SK-N-SH (cell line): ENCODE results near the gene CHD6. TPM values are rescaled to one million over a fixed set of nuclear protein-coding genes. Genes with fewer than 3 reads are reported as not detected.

ENCODE experiments used
- CTCF ChIA-PET: fragments of 300-600, 350-600 bp; formaldehyde crosslinking; extraction: SDS; loops from one replicate; lab custom pipeline; 2021; lab: Yijun Ruan, JAX
- POLR2A ChIA-PET: fragments of 350-600 bp; sonication (Branson Sonifier 250); formaldehyde crosslinking; extraction: SDS; loops from one replicate; lab custom pipeline; 2020; ENCODE audit warnings: antibody characterized with exemption, inconsistent platforms; lab: Yijun Ruan, JAX
- DNase-seq: peaks from one replicate; pipeline ENCODE4 v3.0.0; 2012
- H2AFZ ChIP-seq: fragments of 200-600 bp; sonication (generic); 2 replicates; pipeline ENCODE4 v1.8.1; 2016; ENCODE audit warnings: antibody characterized with exemption, mild to moderate bottlenecking, low read depth
- H3F3A ChIP-seq: fragments of 200-600 bp; sonication (generic); replicated peaks from 2 replicates; pipeline ENCODE3; 2016; ENCODE audit warnings: antibody characterized with exemption, mild to moderate bottlenecking; ENCODE audit not compliant: insufficient read depth
- H3K27ac ChIP-seq, 2 experiments: fragments of 200-500 bp in 1 of 2; fragments of 200-600 bp in 1 of 2; sonication (Bioruptor generic) in 1 of 2; sonication (generic), shearing (Covaris generic) in 1 of 2; 2 replicates each; pipeline versions ENCODE4 v1.5.1 to v1.6.1; 2014 to 2016; ENCODE audit warnings: low read depth in 2 of 2, inconsistent platforms in 1 of 2, low read length in 1 of 2, mild to moderate bottlenecking in 1 of 2, mixed read lengths in 1 of 2
- H3K27me3 ChIP-seq: fragments of 200-600 bp; sonication (generic), shearing (Covaris generic); 2 replicates; pipeline ENCODE4 v1.6.1; 2016; ENCODE audit warnings: mixed run types; ENCODE audit not compliant: insufficient read depth
- H3K36me3 ChIP-seq, 2 experiments: fragments of 200-500 bp in 1 of 2; fragments of 200-600 bp in 1 of 2; sonication (Bioruptor generic) in 1 of 2; sonication (generic) in 1 of 2; replicated peaks in 1 of 2; 2 replicates each; pipeline versions ENCODE3 to v1.5.1; 2014 to 2016; ENCODE audit warnings: low read length in 1 of 2, mild to moderate bottlenecking in 1 of 2; ENCODE audit not compliant: insufficient read depth in 2 of 2, control insufficient read depth in 1 of 2
- H3K4me1 ChIP-seq, 2 experiments: fragments of 200-500 bp in 1 of 2; fragments of 200-600 bp in 1 of 2; sonication (Bioruptor generic) in 1 of 2; sonication (generic), shearing (Covaris generic) in 1 of 2; 2 replicates each; pipeline versions ENCODE4 v1.5.1 to v1.6.1; 2014 to 2016; ENCODE audit warnings: low read depth in 1 of 2, low read length in 1 of 2, mixed run types in 1 of 2; ENCODE audit not compliant: insufficient read depth in 2 of 2, control insufficient read depth in 1 of 2
- H3K4me2 ChIP-seq: fragments of 200-600 bp; sonication (generic), shearing (Covaris generic); 2 replicates; pipeline ENCODE4 v1.6.1; 2017; ENCODE audit warnings: mixed run types
- H3K4me3 ChIP-seq, 2 experiments: fragments of 200-500 bp in 1 of 2; fragments of 200-600 bp in 1 of 2; sonication (Bioruptor generic) in 1 of 2; sonication (generic), shearing (Covaris generic) in 1 of 2; 2 replicates each; pipeline versions ENCODE4 v1.5.1 to v1.8.1; 2014 to 2016; ENCODE audit warnings: low read depth in 2 of 2, inconsistent platforms in 1 of 2, low read length in 1 of 2, mild to moderate bottlenecking in 1 of 2, mixed read lengths in 1 of 2, moderate library complexity in 1 of 2
- H3K79me2 ChIP-seq: fragments of 200-600 bp; sonication (generic); 2 replicates; pipeline ENCODE4 v1.8.1; 2017; ENCODE audit warnings: mild to moderate bottlenecking; ENCODE audit not compliant: insufficient read depth
- H3K9ac ChIP-seq: fragments of 200-600 bp; sonication (generic); 2 replicates; pipeline ENCODE4 v1.6.1; 2017; ENCODE audit warnings: mixed run types
- H3K9me2 ChIP-seq: fragments of 200-600 bp; sonication (generic); 2 replicates; pipeline ENCODE4 v1.6.1; 2017; ENCODE audit warnings: mixed run types
- H3K9me3 ChIP-seq: fragments of 200-600 bp; sonication (generic); 2 replicates; pipeline ENCODE4 v1.6.1; 2017; ENCODE audit warnings: mixed run types, mild to moderate bottlenecking, moderate library complexity
- H4K20me1 ChIP-seq: fragments of 200-600 bp; sonication (generic); 2 replicates; pipeline ENCODE4 v1.6.1; 2017; ENCODE audit warnings: mild to moderate bottlenecking, mixed run types; ENCODE audit not compliant: insufficient read depth
- CHD2 ChIP-seq: fragments of 150-350 bp; IDR thresholded peaks from 2 replicates; pipeline ENCODE4 v1.6.1; 2018; ENCODE audit warnings: low read length; ENCODE audit not compliant: partially characterized antibody
- FOSL2 ChIP-seq: IDR thresholded peaks from 2 replicates; pipeline ENCODE4 v1.4.0; 2012; ENCODE audit warnings: low read depth, mild to moderate bottlenecking, moderate library complexity, borderline replicate concordance
- FOXJ3 ChIP-seq: sonication (generic); formaldehyde crosslinking; IDR thresholded peaks from 2 replicates; pipeline ENCODE4 v1.5.1; 2020; ENCODE audit warnings: mild to moderate bottlenecking, missing genetic modification reagents
- GABPA ChIP-seq: IDR thresholded peaks from 2 replicates; pipeline ENCODE4 v1.4.0; 2012; ENCODE audit warnings: low read depth, mild to moderate bottlenecking
- MEF2A ChIP-seq: IDR thresholded peaks from 2 replicates; pipeline ENCODE4 v1.4.0; 2012; ENCODE audit warnings: low read depth, borderline replicate concordance
- RCOR1 ChIP-seq: fragments of 150-350 bp; IDR thresholded peaks from 2 replicates; pipeline ENCODE4 v1.6.1; 2017; ENCODE audit warnings: antibody characterized with exemption, low read length
- SIN3A ChIP-seq: IDR thresholded peaks from 2 replicates; pipeline ENCODE4 v1.6.1; 2012; ENCODE audit warnings: low read depth, mild to moderate bottlenecking, low read length, moderate library complexity, borderline replicate concordance
- SMC3 ChIP-seq: IDR thresholded peaks from 2 replicates; pipeline ENCODE4 v1.6.1; 2012; ENCODE audit warnings: low read depth, low read length, improper control_type of control experiment
- WGBS: methylation state at CpG from one replicate; pipeline ENCODE4 v1.1.6; 2017; ENCODE audit warnings: low lambda C conversion rate; 5-methylcytosine and 5-hydroxymethylcytosine counted together
- polyA plus RNA-seq, 3 experiments: library from polyadenylated mRNA; depleted of rRNA; stranded (reverse); fragments of >200 nt; gene quantifications; 2 replicates each; pipeline ENCODE4 v1.2.3, GENCODE V29; 2012
- TF ChIP-seq, protein P1 (sequence below): IDR thresholded peaks from 2 replicates; pipeline ENCODE4; 2012
- TF ChIP-seq, protein P2 (sequence below): fragments of 150-350 bp; IDR thresholded peaks from 2 replicates; pipeline ENCODE4 v1.6.1; 2016; ENCODE audit warnings: mild to moderate bottlenecking, low read depth, low read length
- TF ChIP-seq, protein P3 (sequence below): fragments of 200-600 bp; sonication (generic); IDR thresholded peaks from 2 replicates; pipeline ENCODE4 v1.6.1; 2017; ENCODE audit warnings: antibody characterized with exemption, mild to moderate bottlenecking, moderate library complexity
- TF ChIP-seq, protein P4 (sequence below): IDR thresholded peaks from 2 replicates; pipeline ENCODE4 v1.4.0; 2012; ENCODE audit warnings: low read depth, borderline replicate concordance

CHD6 gene
- polyA plus RNA-seq, 1 of the 3 experiments (the other 2 are of a cell fraction), result 7.1 TPM

DNA sequence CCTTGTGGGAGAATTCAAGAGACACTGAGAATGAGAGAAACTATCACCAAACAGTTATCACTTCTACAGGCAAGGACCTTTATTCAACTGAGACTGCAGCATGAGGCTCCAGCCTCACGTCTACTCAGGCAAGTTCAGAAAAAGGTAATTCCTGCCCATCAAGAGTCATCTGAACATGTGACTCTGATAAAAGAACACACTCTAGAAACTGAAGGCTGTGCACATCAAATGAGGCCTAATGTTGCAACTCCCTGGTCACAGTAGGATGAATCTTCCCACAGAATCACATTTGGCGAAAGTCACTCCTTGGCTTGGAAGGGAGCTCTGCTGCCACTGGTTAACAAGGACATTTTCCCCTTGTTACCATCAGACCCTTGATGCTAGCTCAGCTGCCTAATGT lies 180.3 kb downstream of the CHD6 start:
- 83% methylated on average over 2 of the region's 2 CpGs for WGBS
- Histone ChIP-seq H2AFZ (no peak overlapping the region), H3K4me2 (no peak overlapping the region), H3K4me1 (no peaks in the 10 kb centered on the region), H3K9ac (no peak overlapping the region)
- DNase-seq, result no peak
- TF ChIP-seq, protein P1, sequence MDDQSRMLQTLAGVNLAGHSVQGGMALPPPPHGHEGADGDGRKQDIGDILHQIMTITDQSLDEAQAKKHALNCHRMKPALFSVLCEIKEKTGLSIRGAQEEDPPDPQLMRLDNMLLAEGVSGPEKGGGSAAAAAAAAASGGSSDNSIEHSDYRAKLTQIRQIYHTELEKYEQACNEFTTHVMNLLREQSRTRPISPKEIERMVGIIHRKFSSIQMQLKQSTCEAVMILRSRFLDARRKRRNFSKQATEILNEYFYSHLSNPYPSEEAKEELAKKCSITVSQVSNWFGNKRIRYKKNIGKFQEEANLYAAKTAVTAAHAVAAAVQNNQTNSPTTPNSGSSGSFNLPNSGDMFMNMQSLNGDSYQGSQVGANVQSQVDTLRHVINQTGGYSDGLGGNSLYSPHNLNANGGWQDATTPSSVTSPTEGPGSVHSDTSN, result no peak
- TF ChIP-seq MEF2A, result no peak
- TF ChIP-seq FOXJ3 (CRISPR knock-in tag), result no peak
- TF ChIP-seq GABPA, result no peak
- no peak for TF ChIP-seq CHD2
- TF ChIP-seq, protein P2, sequence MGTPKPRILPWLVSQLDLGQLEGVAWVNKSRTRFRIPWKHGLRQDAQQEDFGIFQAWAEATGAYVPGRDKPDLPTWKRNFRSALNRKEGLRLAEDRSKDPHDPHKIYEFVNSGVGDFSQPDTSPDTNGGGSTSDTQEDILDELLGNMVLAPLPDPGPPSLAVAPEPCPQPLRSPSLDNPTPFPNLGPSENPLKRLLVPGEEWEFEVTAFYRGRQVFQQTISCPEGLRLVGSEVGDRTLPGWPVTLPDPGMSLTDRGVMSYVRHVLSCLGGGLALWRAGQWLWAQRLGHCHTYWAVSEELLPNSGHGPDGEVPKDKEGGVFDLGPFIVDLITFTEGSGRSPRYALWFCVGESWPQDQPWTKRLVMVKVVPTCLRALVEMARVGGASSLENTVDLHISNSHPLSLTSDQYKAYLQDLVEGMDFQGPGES, result no peak
- TF ChIP-seq FOSL2, result no peak
- TF ChIP-seq SMC3, result no peak
- TF ChIP-seq, all 33 proteins: peak for 0
- POLR2A ChIA-PET, result no interaction called here
- H3K36me3 ChIP-seq, result peaks cover 51 to 60% of the 10 kb centered on the region in 2 experiments
- H3K9me2 ChIP-seq, result no peaks in the 10 kb centered on the region
- no peaks in the 10 kb centered on the region for H3K9me3 ChIP-seq
- no peaks in the 10 kb centered on the region for H4K20me1 ChIP-seq
- no peak overlapping the region for H3K27ac ChIP-seq
- no peaks in the 10 kb centered on the region for H3K79me2 ChIP-seq
- no peak overlapping the region for H3K4me3 ChIP-seq
- CTCF ChIA-PET, result interaction anchor here (1.0 to 1.1 kb wide), 2 partner anchors 20 to 179 kb away, joined by 3 read pairs; no protein-coding TSS in a partner anchor
- H3K27me3 ChIP-seq, result no peaks in the 10 kb centered on the region
- H3F3A ChIP-seq, result peaks cover 4% of the 10 kb centered on the region

DNA sequence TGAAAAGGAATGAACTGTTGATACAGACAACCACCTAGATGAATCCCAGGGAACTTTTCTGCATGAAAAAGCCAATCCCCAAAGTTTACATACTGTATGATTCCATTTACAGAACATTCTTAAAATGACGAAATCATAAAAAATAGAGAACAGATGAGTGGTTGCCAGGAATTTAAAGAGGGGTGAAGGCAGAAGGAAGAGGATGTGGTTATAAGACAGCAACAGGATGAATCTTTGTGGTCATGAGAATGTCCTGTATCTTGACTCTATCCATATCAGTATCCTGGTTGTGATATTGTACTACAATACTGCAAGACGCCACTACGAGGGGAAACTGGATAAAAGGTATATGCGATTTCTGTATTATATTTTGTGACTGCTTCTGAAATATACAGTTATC lies 181.5 kb downstream of the CHD6 start:
- DNase-seq, result no peak
- no peaks in the 10 kb centered on the region for H3K9me2 ChIP-seq
- peaks cover 45 to 60% of the 10 kb centered on the region in 2 experiments for H3K36me3 ChIP-seq
- no peak overlapping the region for H3K27ac ChIP-seq
- no peaks in the 10 kb centered on the region for H3K27me3 ChIP-seq
- 95% methylated on average over 4 of the region's 4 CpGs for WGBS
- CTCF ChIA-PET, result no interaction called here
- POLR2A ChIA-PET, result no interaction called here
- H3K4me1 ChIP-seq, result peaks cover 0 to 5% of the 10 kb centered on the region in 2 experiments; a peak in 1 of 4 replicates
- TF ChIP-seq MEF2A, result no peak
- TF ChIP-seq RCOR1, result no peak
- TF ChIP-seq SIN3A, result no peak
- TF ChIP-seq GABPA, result no peak
- TF ChIP-seq, protein P2, result no peak
- TF ChIP-seq, protein P3, sequence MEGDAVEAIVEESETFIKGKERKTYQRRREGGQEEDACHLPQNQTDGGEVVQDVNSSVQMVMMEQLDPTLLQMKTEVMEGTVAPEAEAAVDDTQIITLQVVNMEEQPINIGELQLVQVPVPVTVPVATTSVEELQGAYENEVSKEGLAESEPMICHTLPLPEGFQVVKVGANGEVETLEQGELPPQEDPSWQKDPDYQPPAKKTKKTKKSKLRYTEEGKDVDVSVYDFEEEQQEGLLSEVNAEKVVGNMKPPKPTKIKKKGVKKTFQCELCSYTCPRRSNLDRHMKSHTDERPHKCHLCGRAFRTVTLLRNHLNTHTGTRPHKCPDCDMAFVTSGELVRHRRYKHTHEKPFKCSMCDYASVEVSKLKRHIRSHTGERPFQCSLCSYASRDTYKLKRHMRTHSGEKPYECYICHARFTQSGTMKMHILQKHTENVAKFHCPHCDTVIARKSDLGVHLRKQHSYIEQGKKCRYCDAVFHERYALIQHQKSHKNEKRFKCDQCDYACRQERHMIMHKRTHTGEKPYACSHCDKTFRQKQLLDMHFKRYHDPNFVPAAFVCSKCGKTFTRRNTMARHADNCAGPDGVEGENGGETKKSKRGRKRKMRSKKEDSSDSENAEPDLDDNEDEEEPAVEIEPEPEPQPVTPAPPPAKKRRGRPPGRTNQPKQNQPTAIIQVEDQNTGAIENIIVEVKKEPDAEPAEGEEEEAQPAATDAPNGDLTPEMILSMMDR, result no peak
- TF ChIP-seq, protein P4, sequence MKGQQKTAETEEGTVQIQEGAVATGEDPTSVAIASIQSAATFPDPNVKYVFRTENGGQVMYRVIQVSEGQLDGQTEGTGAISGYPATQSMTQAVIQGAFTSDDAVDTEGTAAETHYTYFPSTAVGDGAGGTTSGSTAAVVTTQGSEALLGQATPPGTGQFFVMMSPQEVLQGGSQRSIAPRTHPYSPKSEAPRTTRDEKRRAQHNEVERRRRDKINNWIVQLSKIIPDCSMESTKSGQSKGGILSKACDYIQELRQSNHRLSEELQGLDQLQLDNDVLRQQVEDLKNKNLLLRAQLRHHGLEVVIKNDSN, result no peak
- TF ChIP-seq SMC3, result no peak
- H3K9ac ChIP-seq, result no peak overlapping the region
- no peak overlapping the region for H2AFZ ChIP-seq
- H3K79me2 ChIP-seq, result no peaks in the 10 kb centered on the region
- H3F3A ChIP-seq, result peaks cover 7% of the 10 kb centered on the region
- H3K4me2 ChIP-seq, result no peak overlapping the region
- no peaks in the 10 kb centered on the region for H3K9me3 ChIP-seq
- H4K20me1 ChIP-seq, result no peaks in the 10 kb centered on the region
- no peak overlapping the region for H3K4me3 ChIP-seq
